22Rv1 (cell line): Measurements from ENCODE around the gene LRCH3.

ENCODE experiments used
- H3K27ac ChIP-seq: fragments of 450-650 bp; 2 replicates; pipeline ENCODE4 v1.5.1; 2017
- CTCF ChIP-seq: fragments of 450-650 bp; IDR thresholded peaks from 2 replicates; pipeline ENCODE4 v1.5.1; 2017; ENCODE audit warnings: mild to moderate bottlenecking
- ZFX ChIP-seq: fragments of 450-650 bp; IDR thresholded peaks from 2 replicates; pipeline ENCODE4 v1.6.1; 2017; ENCODE audit warnings: antibody characterized with exemption, borderline replicate concordance

LRCH3 gene

GRCh38 chr3:197854596-197855343 is 63.7 kb downstream of the LRCH3 start:
- H3K27ac ChIP-seq: no peak overlapping the region
- TF ChIP-seq CTCF: no peak
- no peak for TF ChIP-seq ZFX

GRCh38 chr3:197855571-197855970 is 64.5 kb downstream of the LRCH3 start:
- TF ChIP-seq ZFX: no peak
- TF ChIP-seq CTCF: no peak
- H3K27ac ChIP-seq: no peak overlapping the region

GRCh38 chr3:197856199-197856816 is 65.3 kb downstream of the LRCH3 start:
- no peak overlapping the region for H3K27ac ChIP-seq
- TF ChIP-seq ZFX (no peak), CTCF (no peak)

GRCh38 chr3:197858133-197858532 is 67.1 kb downstream of the LRCH3 start:
- no peak for TF ChIP-seq ZFX

GRCh38 chr3:197858598-197858997 is 67.5 kb downstream of the LRCH3 start:
- no peak for TF ChIP-seq CTCF
- TF ChIP-seq ZFX: no peak
- H3K27ac ChIP-seq: no peak overlapping the region

More at GRCh38 chr3:197858133-197858532, 67.1 kb downstream of the LRCH3 start:
- H3K27ac ChIP-seq: no peak overlapping the region

- H3K27ac ChIP-seq: no peak overlapping the region
- TF ChIP-seq ZFX (no peak), CTCF (no peak)
Observed at GRCh38 chr3:197866035-197866434, 75.0 kb downstream of the LRCH3 start.

- TF ChIP-seq ZFX: no peak
Observed at GRCh38 chr3:197873329-197873728, 82.3 kb downstream of the LRCH3 start.

GRCh38 chr3:197874064-197874463 is 83.0 kb downstream of the LRCH3 start:
- no peak overlapping the region for H3K27ac ChIP-seq
- no peak for TF ChIP-seq ZFX
- no peak for TF ChIP-seq CTCF

More at GRCh38 chr3:197873329-197873728, 82.3 kb downstream of the LRCH3 start:
- no peak overlapping the region for H3K27ac ChIP-seq
